ENCODE results near the gene ECE1.
"Not testable (repeated sequence)": the region's sequence is repeated elsewhere in the genome, so short reads cannot be mapped to it uniquely, and the experiment has no call there.

- TF ChIP-seq POLR2A (IDR thresholded peaks at IDR 0.05); POLR2AphosphoS5 (IDR thresholded peaks at IDR 0.05); CTCF (IDR thresholded peaks at IDR 0.05 in 8 of 11, conservative IDR thresholded peaks at IDR 0.05 in 3 of 11): not testable (repeated sequence)
These were observed 112.0 kb downstream of the ECE1 start for GRCh38 chr1:21178271-21178670.

Measured in spleen (tissue), 7 donors.